Activated T-cell treated with anti-CD3 and anti-CD28 coated beads for 1 hour (primary cell): ENCODE data around the gene FHIT.
"Not testable (repeated sequence)": the region's sequence is repeated elsewhere in the genome, so short reads cannot be mapped to it uniquely, and the experiment has no call there.

Source experiments
- DNase-seq: peaks from one replicate; pipeline ENCODE4 v3.0.0-alpha.2; 2020; ENCODE audit warnings: low read depth

The FHIT gene

GRCh38 chr3:60920519-60920918 is 330.7 kb downstream of the FHIT start:
- no peak for DNase-seq

GRCh38 chr3:60919296-60919695 is 332.0 kb downstream of the FHIT start:
- DNase-seq, result no peak

- DNase-seq, result no peak
Measured at GRCh38 chr3:60917141-60917540, 334.1 kb downstream of the FHIT start.

GRCh38 chr3:60916546-60916945 is 334.7 kb downstream of the FHIT start:
- no peak for DNase-seq

- DNase-seq, result no peak
Measured at GRCh38 chr3:60913474-60913873, 337.8 kb downstream of the FHIT start.

- no peak for DNase-seq
Measured at GRCh38 chr3:60912876-60913275, 338.4 kb downstream of the FHIT start.

- DNase-seq, result no peak
Measured at GRCh38 chr3:60912142-60912541, 339.1 kb downstream of the FHIT start.

- DNase-seq, result no peak
Measured at GRCh38 chr3:60909526-60909925, 341.7 kb downstream of the FHIT start.

GRCh38 chr3:60906283-60906682 is 345.0 kb downstream of the FHIT start:
- no peak for DNase-seq

GRCh38 chr3:60898321-60898720 is 352.9 kb downstream of the FHIT start:
- DNase-seq, result no peak

- no peak for DNase-seq
Measured at GRCh38 chr3:60893946-60894345, 357.3 kb downstream of the FHIT start.

- DNase-seq, result no peak
Measured at GRCh38 chr3:60890226-60890625, 361.0 kb downstream of the FHIT start.

- not testable (repeated sequence) for DNase-seq
Measured at GRCh38 chr3:60888952-60889351, 362.3 kb downstream of the FHIT start.

GRCh38 chr3:60887574-60887973 is 363.7 kb downstream of the FHIT start:
- no peak for DNase-seq

- DNase-seq, result no peak
Measured at GRCh38 chr3:60886518-60886917, 364.7 kb downstream of the FHIT start.

- DNase-seq, result no peak
Measured at GRCh38 chr3:60884005-60884404, 367.2 kb downstream of the FHIT start.

- no peak for DNase-seq
Measured at GRCh38 chr3:60877188-60877587, 374.1 kb downstream of the FHIT start.

GRCh38 chr3:60870396-60870795 is 380.9 kb downstream of the FHIT start:
- DNase-seq, result no peak

GRCh38 chr3:60867200-60867599 is 384.1 kb downstream of the FHIT start:
- DNase-seq, result no peak

GRCh38 chr3:60856257-60857046 is 394.8 kb downstream of the FHIT start:
- no peak for DNase-seq

- no peak for DNase-seq
Measured at GRCh38 chr3:60855250-60855649, 396.0 kb downstream of the FHIT start.

GRCh38 chr3:60854791-60855190 is 396.5 kb downstream of the FHIT start:
- DNase-seq, result no peak

- DNase-seq, result no peak
Measured at GRCh38 chr3:60847791-60848190, 403.5 kb downstream of the FHIT start.

GRCh38 chr3:60844256-60844655 is 407.0 kb downstream of the FHIT start:
- no peak for DNase-seq
